GM13977 (cell line): ENCODE data around the gene SBF1.
A peak's percentile ranks its signal among the peaks of the same experiment; 100 is the strongest.
"Not testable (repeated sequence)": the region's sequence is repeated elsewhere in the genome, so short reads cannot be mapped to it uniquely, and the experiment has no call there.

Source experiments
- DNase-seq: peaks from one replicate; pipeline ENCODE4 v3.0.0; 2012; ENCODE audit warnings: low spot score
- CTCF ChIP-seq: IDR thresholded peaks from 2 replicates; pipeline ENCODE4 v1.5.1; 2012; ENCODE audit warnings: mild to moderate bottlenecking, control low read depth; ENCODE audit not compliant: insufficient read depth; ENCODE audit errors: extremely low read depth, missing control alignments
- in situ Hi-C: fragments of 300-500 bp; cut with MboI; formaldehyde crosslinking; loops from one replicate; pipeline ENCODE4 v1.12.0; 2022; ENCODE audit warnings: low sequenced_read_pairs, low pct_unique_long_range_greater_than_20kb, mixed read lengths, inconsistent platforms; ENCODE audit not compliant: unreplicated experiment

The SBF1 gene

GRCh38 chr22:50398831-50399648 lies 75.8 kb downstream of the SBF1 start:
- DNase-seq = no peak
- in situ Hi-C loops = no loop called here
- peak; percentile 3 for TF ChIP-seq CTCF

- DNase-seq, in situ Hi-C loops: not testable (repeated sequence)
Observed at GRCh38 chr22:50397371-50398060, 77.3 kb downstream of the SBF1 start.

- no peak for TF ChIP-seq CTCF
- no peak for DNase-seq
- in situ Hi-C loops = no loop called here
Observed at GRCh38 chr22:50396751-50397370, 78.0 kb downstream of the SBF1 start.
